Kidney (tissue), 14 donors: ENCODE results near the gene DLGAP1. TPM values are rescaled to one million over a fixed set of nuclear protein-coding genes. Genes with fewer than 3 reads are reported as not detected.

ENCODE experiments used
- DNase-seq, 5 donors: peaks; one replicate each; pipeline ENCODE4 v3.0.0-alpha.2; 2013 to 2020
- FAIRE-seq: peaks from 2 replicates; lab custom pipeline; 2012; peaks lifted over from hg19 to GRCh38; lab: Jason Lieb, UNC
- H3K27ac ChIP-seq, 2 donors: one replicate each; pipeline ENCODE4 v1.7.0; 2013; ENCODE audit warnings: low read depth in 2 of 2, low read length in 2 of 2, inconsistent platforms in 1 of 2
- H3K27me3 ChIP-seq: one replicate; pipeline ENCODE4 v1.7.1; 2013; ENCODE audit warnings: low read length, inconsistent platforms; ENCODE audit not compliant: control insufficient read depth, insufficient read depth
- H3K36me3 ChIP-seq, 3 donors: one replicate each; pipeline versions ENCODE4 v1.7.0 to v1.7.1; 2013; ENCODE audit warnings: low read length in 3 of 3, control low read depth in 1 of 3, inconsistent platforms in 1 of 3; ENCODE audit not compliant: insufficient read depth in 3 of 3, control insufficient read depth in 2 of 3
- H3K4me1 ChIP-seq, 3 donors: one replicate each; pipeline versions ENCODE4 v1.7.0 to v1.7.1; 2013; ENCODE audit warnings: low read length in 3 of 3, inconsistent platforms in 1 of 3, low read depth in 1 of 3; ENCODE audit not compliant: control insufficient read depth in 2 of 3, insufficient read depth in 2 of 3
- H3K4me3 ChIP-seq, 3 donors: one replicate each; pipeline versions ENCODE4 v1.7.0 to v1.8.1; 2013; ENCODE audit warnings: low read length in 3 of 3, control low read depth in 1 of 3, inconsistent platforms in 1 of 3
- H3K9ac ChIP-seq, 3 donors: one replicate each; pipeline versions ENCODE4 v1.7.0 to v1.7.1; 2013; ENCODE audit warnings: low read length in 3 of 3, control low read depth in 1 of 3, inconsistent platforms in 1 of 3
- H3K9me3 ChIP-seq, 3 donors: one replicate each; pipeline versions ENCODE4 v1.7.0 to v1.7.1; 2013; ENCODE audit warnings: low read length in 3 of 3, control low read depth in 1 of 3, inconsistent platforms in 1 of 3; ENCODE audit not compliant: control insufficient read depth in 2 of 3, insufficient read depth in 1 of 3
- intact Hi-C: fragments of 100-400 bp; cut with DNase I; formaldehyde crosslinking; loops from one replicate; pipeline ENCODE4 v1.11.1; 2022
- polyA plus RNA-seq: library from polyadenylated mRNA; stranded (reverse); fragments of 350-450 nt; fragmentation: Illumina TruSeq; extraction: RNeasy Lipid Tissue Mini Kit (QIAGEN cat#74804); gene quantifications from one replicate; pipeline ENCODE4 v1.2.3, GENCODE V29; 2014; ENCODE audit warnings: low read depth, low replicate concordance; ENCODE audit not compliant: insufficient read depth
- total RNA-seq: library from RNA; stranded (reverse); fragmentation: NEBNext Ultra II Directional; extraction: Animal tissue kit (Norgen Biotek cat#: 25700); gene quantifications from one replicate; pipeline ENCODE4 v1.2.1, GENCODE V29; 2021
- TF ChIP-seq, protein P1 (sequence below): IDR thresholded peaks from 3 replicates; pipeline ENCODE4 v1.5.1; 2012; ENCODE audit warnings: mild to moderate bottlenecking, moderate library complexity, borderline replicate concordance; ENCODE audit not compliant: insufficient read depth; ENCODE audit errors: extremely low read depth
- donor health status: control.
- donor health status: control.
- donor health status: control.
- donor health status: control.
- donor health status: control.
- donor health status: DM: yes; HTN: yes; CAD: no.
- donor health status: Normal renal cell carcinoma (clear cell type).

The DLGAP1 gene
- total and polyA plus RNA-seq, 2 donors from 2014 or later = 1.2 to 32.8 TPM

DNA sequence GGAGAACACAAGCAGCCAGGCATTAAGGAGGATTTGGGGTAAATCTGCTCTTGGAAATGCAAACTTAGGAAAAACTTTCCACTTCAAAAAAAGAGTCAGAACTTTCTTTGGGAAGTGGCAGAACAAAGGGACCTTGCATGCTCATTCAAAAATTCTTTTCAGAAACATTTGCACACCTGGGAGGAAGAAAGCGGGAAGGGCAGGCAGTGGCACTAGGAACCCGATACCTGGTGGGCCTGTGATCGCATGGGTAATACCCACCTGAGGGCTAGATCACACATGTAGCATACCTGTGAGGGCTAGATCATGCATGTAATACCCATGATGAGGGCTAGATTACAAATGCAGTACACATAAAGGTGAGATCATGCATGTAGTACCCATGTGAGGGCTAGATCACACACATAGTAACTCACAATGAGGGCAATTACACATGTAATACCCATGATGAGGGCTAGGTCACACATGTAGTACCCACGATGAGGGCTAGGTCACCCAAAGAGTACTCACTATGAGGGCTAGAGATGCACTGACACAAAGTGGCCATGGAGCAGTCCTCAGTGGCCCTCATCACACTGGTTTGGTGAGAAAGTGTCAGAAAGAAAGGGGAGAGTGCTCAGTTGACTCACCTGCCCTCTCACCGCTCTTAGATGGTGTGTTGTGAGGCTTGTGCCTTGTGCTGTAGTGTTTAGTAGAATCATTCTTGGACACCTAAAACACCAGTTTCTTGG lies 212.5 kb downstream of the DLGAP1 start:
- intact Hi-C loops = no loop called here
- H3K9me3 ChIP-seq = no peaks in the 10 kb centered on the region
- no peaks in the 10 kb centered on the region for H3K36me3 ChIP-seq
- H3K27me3 ChIP-seq = no peaks in the 10 kb centered on the region
- no peak for FAIRE-seq
- no peak overlapping the region for H3K9ac ChIP-seq
- DNase-seq = no peak
- TF ChIP-seq, protein P1, sequence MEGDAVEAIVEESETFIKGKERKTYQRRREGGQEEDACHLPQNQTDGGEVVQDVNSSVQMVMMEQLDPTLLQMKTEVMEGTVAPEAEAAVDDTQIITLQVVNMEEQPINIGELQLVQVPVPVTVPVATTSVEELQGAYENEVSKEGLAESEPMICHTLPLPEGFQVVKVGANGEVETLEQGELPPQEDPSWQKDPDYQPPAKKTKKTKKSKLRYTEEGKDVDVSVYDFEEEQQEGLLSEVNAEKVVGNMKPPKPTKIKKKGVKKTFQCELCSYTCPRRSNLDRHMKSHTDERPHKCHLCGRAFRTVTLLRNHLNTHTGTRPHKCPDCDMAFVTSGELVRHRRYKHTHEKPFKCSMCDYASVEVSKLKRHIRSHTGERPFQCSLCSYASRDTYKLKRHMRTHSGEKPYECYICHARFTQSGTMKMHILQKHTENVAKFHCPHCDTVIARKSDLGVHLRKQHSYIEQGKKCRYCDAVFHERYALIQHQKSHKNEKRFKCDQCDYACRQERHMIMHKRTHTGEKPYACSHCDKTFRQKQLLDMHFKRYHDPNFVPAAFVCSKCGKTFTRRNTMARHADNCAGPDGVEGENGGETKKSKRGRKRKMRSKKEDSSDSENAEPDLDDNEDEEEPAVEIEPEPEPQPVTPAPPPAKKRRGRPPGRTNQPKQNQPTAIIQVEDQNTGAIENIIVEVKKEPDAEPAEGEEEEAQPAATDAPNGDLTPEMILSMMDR = no peak
- H3K27ac ChIP-seq = no peak overlapping the region
- no peaks in the 10 kb centered on the region for H3K4me1 ChIP-seq
- no peak overlapping the region for H3K4me3 ChIP-seq

DNA sequence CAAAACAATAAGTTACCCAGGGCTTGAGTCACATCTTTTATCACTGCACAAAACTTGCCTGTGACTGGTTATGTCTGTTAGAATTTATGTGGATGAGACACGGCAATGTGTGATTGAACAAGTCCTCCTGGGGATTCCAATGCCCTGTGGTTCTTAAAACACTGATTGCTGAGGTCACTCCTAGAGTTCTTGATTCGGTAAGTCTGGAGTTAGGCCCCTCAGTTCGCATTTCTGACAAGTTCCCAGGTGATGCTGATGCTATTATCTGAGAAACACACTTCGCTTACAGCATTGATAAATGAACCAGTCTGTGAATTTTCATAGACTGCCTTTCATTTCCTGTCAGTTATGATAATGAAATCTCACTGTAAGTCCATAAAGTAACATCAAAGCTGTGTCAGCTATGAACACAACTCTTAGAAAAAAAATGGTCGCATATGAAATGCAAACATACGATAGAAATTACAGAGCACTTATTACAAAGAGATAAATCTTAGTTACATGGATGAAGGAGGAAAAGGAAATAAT lies 214.0 kb downstream of the DLGAP1 start:
- intact Hi-C loops = no loop called here

DNA sequence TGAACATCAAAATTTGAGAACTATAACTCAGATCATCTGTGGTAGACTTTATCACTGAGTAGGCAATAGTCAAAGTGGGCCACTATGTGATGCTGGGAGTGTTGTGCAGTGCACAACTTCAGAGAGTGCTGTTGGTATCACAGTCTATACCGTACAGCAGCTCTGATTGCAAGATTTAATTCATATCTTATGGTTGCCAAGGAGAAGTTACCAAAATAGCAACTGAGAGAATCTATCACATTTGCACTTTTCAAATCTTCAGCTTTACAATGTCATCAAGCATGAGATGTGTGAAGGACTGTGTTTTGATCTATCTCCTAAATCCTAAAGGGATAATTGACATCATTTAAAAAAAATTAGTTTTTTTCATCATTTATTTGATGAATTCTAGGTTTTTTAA lies 216.1 kb downstream of the DLGAP1 start:
- Histone ChIP-seq H3K36me3 (no peaks in the 10 kb centered on the region), H3K9ac (no peak overlapping the region), H3K4me3 (no peak overlapping the region), H3K27me3 (no peaks in the 10 kb centered on the region), H3K4me1 (no peaks in the 10 kb centered on the region), H3K9me3 (no peaks in the 10 kb centered on the region), H3K27ac (no peak overlapping the region)
- intact Hi-C loops = no loop called here
- TF ChIP-seq, protein P1 = no peak
- FAIRE-seq = no peak
- no peak for DNase-seq

More for the DNA sequence above, 214.0 kb downstream of the DLGAP1 start:
- DNase-seq (no peak), FAIRE-seq (no peak)
- Histone ChIP-seq H3K9me3 (no peaks in the 10 kb centered on the region), H3K9ac (no peak overlapping the region), H3K27ac (no peak overlapping the region), H3K4me3 (no peak overlapping the region), H3K4me1 (no peaks in the 10 kb centered on the region), H3K27me3 (no peaks in the 10 kb centered on the region), H3K36me3 (no peaks in the 10 kb centered on the region)
- TF ChIP-seq, protein P1 = no peak
